ENCODE measurements around the gene FAM168A.

GRCh38 chr11:73400293-73400692 lies 197.6 kb downstream of the FAM168A start:
- no peak for TF ChIP-seq CTCF (IDR thresholded peaks at IDR 0.05)
- TF ChIP-seq POLR2A (IDR thresholded peaks at IDR 0.05), result no peak
- TF ChIP-seq POLR2AphosphoS5 (IDR thresholded peaks at IDR 0.05; ENCODE audit: insufficient read depth in 1 of 2, low read depth in 1 of 2), result no peak
